ENCODE data around the gene TTC39B. TPM values are rescaled to one million over a fixed set of nuclear protein-coding genes. Genes with fewer than 3 reads are reported as not detected.

The TTC39B gene
- total RNA-seq, 1 donor from 2014 or later: 8.7 TPM

GRCh38 chr9:15182101-15182551, 124.9 kb downstream of the TTC39B start:
- H3K4me3 ChIP-seq (ENCODE audit: low read depth, low read length): no peak overlapping the region
- no peak for TF ChIP-seq CTCF (IDR thresholded peaks at IDR 0.05; ENCODE audit: insufficient read depth, low read length, severe bottlenecking)
- H3K27me3 ChIP-seq (ENCODE audit: control insufficient read depth, insufficient read depth, low read length): no peaks in the 10 kb centered on the region
- H3K36me3 ChIP-seq (ENCODE audit: control insufficient read depth, insufficient read depth, low read length): peaks cover 7% of the 10 kb centered on the region
- FAIRE-seq (no peak), DNase-seq (ENCODE audit: low read depth) (no peak)

GRCh38 chr9:15180124-15180523, 126.9 kb downstream of the TTC39B start:
- DNase-seq (ENCODE audit: low read depth) (no peak), FAIRE-seq (no peak)
- TF ChIP-seq CTCF (IDR thresholded peaks at IDR 0.05; ENCODE audit: insufficient read depth, low read length, severe bottlenecking): no peak
- Histone ChIP-seq H3K36me3 (ENCODE audit: control insufficient read depth, insufficient read depth, low read length) (peaks cover 2% of the 10 kb centered on the region), H3K27me3 (ENCODE audit: control insufficient read depth, insufficient read depth, low read length) (no peaks in the 10 kb centered on the region), H3K4me3 (ENCODE audit: low read depth, low read length) (no peak overlapping the region)

GRCh38 chr9:15178631-15179030, 128.4 kb downstream of the TTC39B start:
- no peak for DNase-seq (ENCODE audit: low read depth)
- Histone ChIP-seq H3K4me3 (ENCODE audit: low read depth, low read length) (no peak overlapping the region), H3K36me3 (ENCODE audit: control insufficient read depth, insufficient read depth, low read length) (peaks cover 1% of the 10 kb centered on the region), H3K27me3 (ENCODE audit: control insufficient read depth, insufficient read depth, low read length) (no peaks in the 10 kb centered on the region)
- no peak for TF ChIP-seq CTCF (IDR thresholded peaks at IDR 0.05; ENCODE audit: insufficient read depth, low read length, severe bottlenecking)
- FAIRE-seq: no peak

- Histone ChIP-seq H3K27me3 (ENCODE audit: control insufficient read depth, insufficient read depth, low read length) (no peaks in the 10 kb centered on the region), H3K36me3 (ENCODE audit: control insufficient read depth, insufficient read depth, low read length) (no peaks in the 10 kb centered on the region), H3K4me3 (ENCODE audit: low read depth, low read length) (no peak overlapping the region)
- FAIRE-seq: no peak
- DNase-seq (ENCODE audit: low read depth): no peak
- no peak for TF ChIP-seq CTCF (IDR thresholded peaks at IDR 0.05; ENCODE audit: insufficient read depth, low read length, severe bottlenecking)
These were observed 130.2 kb downstream of the TTC39B start for GRCh38 chr9:15176836-15177235.

- TF ChIP-seq CTCF (IDR thresholded peaks at IDR 0.05; ENCODE audit: insufficient read depth, low read length, severe bottlenecking): no peak
- FAIRE-seq: no peak
- Histone ChIP-seq H3K27me3 (ENCODE audit: control insufficient read depth, insufficient read depth, low read length) (no peaks in the 10 kb centered on the region), H3K4me3 (ENCODE audit: low read depth, low read length) (no peak overlapping the region), H3K36me3 (ENCODE audit: control insufficient read depth, insufficient read depth, low read length) (no peaks in the 10 kb centered on the region)
- DNase-seq (ENCODE audit: low read depth): no peak
These were observed 143.1 kb downstream of the TTC39B start for GRCh38 chr9:15163931-15164330.

GRCh38 chr9:15161753-15162152, 145.3 kb downstream of the TTC39B start:
- no peak for TF ChIP-seq CTCF (IDR thresholded peaks at IDR 0.05; ENCODE audit: insufficient read depth, low read length, severe bottlenecking)
- no peaks in the 10 kb centered on the region for H3K27me3 ChIP-seq (ENCODE audit: control insufficient read depth, insufficient read depth, low read length)
- peak; percentile 32 for FAIRE-seq
- DNase-seq (ENCODE audit: low read depth): no peak
- H3K36me3 ChIP-seq (ENCODE audit: control insufficient read depth, insufficient read depth, low read length): no peaks in the 10 kb centered on the region
- no peak overlapping the region for H3K4me3 ChIP-seq (ENCODE audit: low read depth, low read length)

All from bronchial epithelial cell (primary cell).